GM19240 (cell line): ENCODE data around the gene KCNC2.

Experiments used
- DNase-seq: peaks from one replicate; pipeline ENCODE4 v3.0.0; 2011; ENCODE audit warnings: low spot score; ENCODE audit not compliant: insufficient read length

Gene KCNC2

GRCh38 chr12:75161488-75161887, 48.2 kb downstream of the KCNC2 start:
- DNase-seq = no peak

GRCh38 chr12:75157385-75157784, 52.3 kb downstream of the KCNC2 start:
- no peak for DNase-seq

GRCh38 chr12:75155962-75156361, 53.7 kb downstream of the KCNC2 start:
- no peak for DNase-seq

GRCh38 chr12:75154388-75154787, 55.3 kb downstream of the KCNC2 start:
- DNase-seq = no peak

GRCh38 chr12:75139196-75139595, 70.4 kb downstream of the KCNC2 start:
- no peak for DNase-seq

GRCh38 chr12:75137896-75138295, 71.7 kb downstream of the KCNC2 start:
- no peak for DNase-seq

GRCh38 chr12:75135026-75135425, 74.6 kb downstream of the KCNC2 start:
- no peak for DNase-seq

- DNase-seq = no peak
Observed at GRCh38 chr12:75130811-75131210, 78.8 kb downstream of the KCNC2 start.

- no peak for DNase-seq
Observed at GRCh38 chr12:75129275-75129674, 80.4 kb downstream of the KCNC2 start.

- DNase-seq = no peak
Observed at GRCh38 chr12:75121036-75121705, 88.5 kb downstream of the KCNC2 start.

GRCh38 chr12:75120311-75120711, 89.3 kb downstream of the KCNC2 start:
- no peak for DNase-seq

GRCh38 chr12:75116646-75117198, 92.9 kb downstream of the KCNC2 start:
- no peak for DNase-seq

GRCh38 chr12:75115748-75116147, 93.9 kb downstream of the KCNC2 start:
- no peak for DNase-seq

- DNase-seq = no peak
Observed at GRCh38 chr12:75103822-75104221, 105.8 kb downstream of the KCNC2 start.

- DNase-seq = no peak
Observed at GRCh38 chr12:75101781-75102180, 107.9 kb downstream of the KCNC2 start.

GRCh38 chr12:75099210-75099609, 110.4 kb downstream of the KCNC2 start:
- no peak for DNase-seq

GRCh38 chr12:75097003-75097402, 112.6 kb downstream of the KCNC2 start:
- DNase-seq = no peak

- DNase-seq = no peak
Observed at GRCh38 chr12:75087654-75088053, 122.0 kb downstream of the KCNC2 start.

GRCh38 chr12:75086091-75087038, 123.3 kb downstream of the KCNC2 start:
- DNase-seq = no peak

GRCh38 chr12:75081305-75081704, 128.3 kb downstream of the KCNC2 start:
- no peak for DNase-seq

GRCh38 chr12:75080582-75080981, 129.1 kb downstream of the KCNC2 start:
- no peak for DNase-seq

GRCh38 chr12:75065482-75065881, 144.2 kb downstream of the KCNC2 start:
- no peak for DNase-seq
